ENCODE data around the gene RERG.
A peak's percentile ranks its signal among the peaks of the same experiment; 100 is the strongest.
"Not testable (repeated sequence)": the region's sequence is repeated elsewhere in the genome, so short reads cannot be mapped to it uniquely, and the experiment has no call there.

RERG gene

DNA sequence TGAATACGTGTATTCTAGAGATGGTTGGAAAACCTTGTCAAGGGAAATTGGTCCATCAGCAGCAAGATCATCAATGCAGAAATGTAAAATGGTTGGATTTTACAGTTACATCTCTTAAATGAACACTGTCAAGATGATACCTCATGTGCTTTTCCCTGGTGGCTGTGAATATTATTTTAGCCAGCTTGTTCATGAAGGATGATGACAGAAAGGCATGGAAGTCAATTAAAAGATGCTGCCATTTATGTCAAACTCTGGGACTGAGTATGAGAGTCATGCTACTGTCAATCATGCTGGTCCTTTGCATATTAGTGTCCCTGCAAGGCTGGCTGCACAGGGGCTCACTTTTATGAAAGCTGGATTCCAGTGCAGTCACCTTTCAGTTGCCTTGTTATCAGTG, 10.3 kb upstream of the RERG start:
- H3K9ac ChIP-seq: no peak overlapping the region
- no peak for TF ChIP-seq CTCF (IDR thresholded peaks at IDR 0.05)
- no peaks in the 10 kb centered on the region for H3K36me3 ChIP-seq (ENCODE audit: control insufficient read depth, insufficient read depth, low read length)
- no peak overlapping the region for H3K27ac ChIP-seq
- no peaks in the 10 kb centered on the region for H3K9me3 ChIP-seq (ENCODE audit: control insufficient read depth, low read length)
- no peak overlapping the region for H3K4me3 ChIP-seq (ENCODE audit: low read depth, low read length)
- no peaks in the 10 kb centered on the region for H3K27me3 ChIP-seq (ENCODE audit: control insufficient read depth, insufficient read depth, low read length)
- no peaks in the 10 kb centered on the region for H3K4me1 ChIP-seq
- H2AFZ ChIP-seq: no peak overlapping the region
- H3K4me2 ChIP-seq (ENCODE audit: low read length): no peak overlapping the region
- no peaks in the 10 kb centered on the region for H3K79me2 ChIP-seq

DNA sequence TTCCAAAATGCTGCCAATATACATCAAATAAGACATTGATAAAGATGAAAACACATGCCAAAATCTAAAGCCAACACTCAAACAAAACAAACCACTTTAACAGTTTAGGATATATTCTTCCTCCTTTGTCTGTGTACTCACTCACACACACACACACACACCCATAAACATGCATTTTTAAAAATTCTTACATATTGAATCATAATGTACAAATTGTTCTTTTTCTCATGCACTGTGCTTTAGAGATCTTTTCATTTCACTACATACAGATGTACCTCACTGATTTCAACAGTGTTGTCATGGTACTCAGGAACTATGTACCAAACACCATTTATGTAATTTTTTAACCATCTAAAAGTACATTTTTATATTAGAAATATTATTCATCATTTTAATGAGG, 9.5 kb upstream of the RERG start:
- Histone ChIP-seq H3K79me2 (no peaks in the 10 kb centered on the region), H3K27ac (no peak overlapping the region), H2AFZ (no peak overlapping the region), H3K4me3 (ENCODE audit: low read depth, low read length) (no peak overlapping the region), H3K4me2 (ENCODE audit: low read length) (no peak overlapping the region), H3K9me3 (ENCODE audit: control insufficient read depth, low read length) (no peaks in the 10 kb centered on the region), H3K9ac (no peak overlapping the region), H3K4me1 (no peaks in the 10 kb centered on the region), H3K36me3 (ENCODE audit: control insufficient read depth, insufficient read depth, low read length) (no peaks in the 10 kb centered on the region), H3K27me3 (ENCODE audit: control insufficient read depth, insufficient read depth, low read length) (no peaks in the 10 kb centered on the region)
- TF ChIP-seq CTCF (IDR thresholded peaks at IDR 0.05): no peak

- Histone ChIP-seq H3K9me3 (ENCODE audit: control insufficient read depth, low read length) (no peaks in the 10 kb centered on the region), H3K79me2 (no peaks in the 10 kb centered on the region), H3K27ac (no peak overlapping the region), H3K4me1 (no peaks in the 10 kb centered on the region), H3K36me3 (ENCODE audit: control insufficient read depth, insufficient read depth, low read length) (no peaks in the 10 kb centered on the region), H3K27me3 (ENCODE audit: control insufficient read depth, insufficient read depth, low read length) (no peaks in the 10 kb centered on the region), H3K4me2 (ENCODE audit: low read length) (no peak overlapping the region), H3K4me3 (ENCODE audit: low read depth, low read length) (no peak overlapping the region), H3K9ac (no peak overlapping the region), H2AFZ (no peak overlapping the region)
- no peak for TF ChIP-seq CTCF (IDR thresholded peaks at IDR 0.05)
These were observed 8.9 kb upstream of the RERG start for GRCh38 chr12:15230137-15230536.

GRCh38 chr12:15227004-15227679, 5.9 kb upstream of the RERG start:
- Histone ChIP-seq H3K4me1 (peaks cover under 1% of the 10 kb centered on the region), H3K79me2 (no peaks in the 10 kb centered on the region), H3K4me3 (ENCODE audit: low read depth, low read length) (no peak overlapping the region), H2AFZ (no peak overlapping the region), H3K4me2 (ENCODE audit: low read length) (no peak overlapping the region), H3K27ac (no peak overlapping the region), H3K27me3 (ENCODE audit: control insufficient read depth, insufficient read depth, low read length) (no peaks in the 10 kb centered on the region), H3K36me3 (ENCODE audit: control insufficient read depth, insufficient read depth, low read length) (no peaks in the 10 kb centered on the region), H3K9me3 (ENCODE audit: control insufficient read depth, low read length) (no peaks in the 10 kb centered on the region), H3K9ac (no peak overlapping the region)
- TF ChIP-seq CTCF (IDR thresholded peaks at IDR 0.05): peak; percentile 57

- H3K9ac ChIP-seq; H3K4me1 ChIP-seq; H3K27me3 ChIP-seq (ENCODE audit: control insufficient read depth, insufficient read depth, low read length); H3K4me2 ChIP-seq (ENCODE audit: low read length); H3K79me2 ChIP-seq; H3K36me3 ChIP-seq (ENCODE audit: control insufficient read depth, insufficient read depth, low read length); H2AFZ ChIP-seq; H3K27ac ChIP-seq; H3K4me3 ChIP-seq (ENCODE audit: low read depth, low read length); H3K9me3 ChIP-seq (ENCODE audit: control insufficient read depth, low read length): not testable (repeated sequence)
These were observed 4.6 kb upstream of the RERG start for GRCh38 chr12:15225863-15226218.

All from parathyroid adenoma (tissue), 2 donors.